ENCODE results near the gene NAT9. TPM values are rescaled to one million over a fixed set of nuclear protein-coding genes. Genes with fewer than 3 reads are reported as not detected.
A peak's percentile ranks its signal among the peaks of the same experiment; 100 is the strongest.

NAT9 gene, protein sequence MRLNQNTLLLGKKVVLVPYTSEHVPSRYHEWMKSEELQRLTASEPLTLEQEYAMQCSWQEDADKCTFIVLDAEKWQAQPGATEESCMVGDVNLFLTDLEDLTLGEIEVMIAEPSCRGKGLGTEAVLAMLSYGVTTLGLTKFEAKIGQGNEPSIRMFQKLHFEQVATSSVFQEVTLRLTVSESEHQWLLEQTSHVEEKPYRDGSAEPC
- total RNA-seq = 21.1 TPM
- long read RNA-seq, transcript NAT9-210 (7 exons, 1,860 nt) = major isoform, 24 of 73 reads
- long read RNA-seq, transcript NAT9-201 (7 exons, 1,875 nt) = minor isoform, 10 of 73 reads
- long read RNA-seq, partial matches to known transcripts = 0 of 73 reads
- long read RNA-seq, other reads (novel, unspliced or antisense) = 35 of 73 reads

DNA sequence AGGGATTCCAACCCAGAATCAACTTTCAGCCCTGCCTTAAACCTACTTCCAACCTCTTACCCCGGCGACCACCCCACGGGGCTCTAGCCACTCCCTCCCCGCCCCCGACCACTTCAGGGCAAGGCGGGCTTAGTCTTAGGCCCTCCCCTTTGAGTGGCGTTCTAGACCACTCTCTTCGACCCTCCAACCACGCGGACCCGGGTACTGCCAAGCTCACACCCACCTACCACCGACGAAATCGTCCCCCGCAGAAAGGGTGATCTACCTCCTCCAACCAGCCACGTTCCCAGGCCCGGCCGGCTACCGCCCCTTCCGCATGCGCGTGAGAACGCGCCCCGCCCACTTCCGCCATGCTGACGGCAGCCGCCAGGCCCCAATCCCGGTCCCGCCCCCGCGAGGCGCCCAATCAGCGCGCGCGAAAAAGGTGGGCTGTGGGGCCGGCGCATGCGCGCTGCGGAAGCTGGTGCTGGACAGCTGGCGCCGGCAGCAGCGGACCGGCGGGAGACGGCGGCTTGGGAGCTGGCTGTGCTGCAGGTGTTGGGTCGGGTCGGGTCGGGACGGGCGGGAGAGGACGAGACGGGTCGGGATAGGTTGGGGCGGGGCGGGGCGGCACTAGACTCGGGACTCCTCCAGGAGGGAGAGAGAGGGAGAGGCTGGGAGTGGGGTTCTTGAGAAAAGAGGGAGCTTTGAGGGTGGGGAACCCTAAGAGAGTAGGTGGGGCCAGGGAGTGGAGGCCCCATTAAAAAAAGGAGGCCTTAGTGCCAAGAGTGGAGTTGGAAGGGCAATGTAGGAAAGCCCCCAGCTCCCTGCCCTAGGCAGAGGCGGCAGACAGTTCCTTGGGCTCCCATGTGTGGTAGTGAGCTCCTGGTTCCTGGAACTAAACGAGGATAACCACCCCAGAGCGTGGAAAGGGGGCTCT lies at the start of gene NAT9:
Gene NAT9 (minus strand): TSS at position 302 of the 919 bp plus-strand sequence. CDS start 647 bp downstream, outside the sequence.
- intact Hi-C loops (cut with micrococcal nuclease) = no loop called here
- DNase-seq (peak; percentile 99), ATAC-seq (peak; percentile 98)

DNA sequence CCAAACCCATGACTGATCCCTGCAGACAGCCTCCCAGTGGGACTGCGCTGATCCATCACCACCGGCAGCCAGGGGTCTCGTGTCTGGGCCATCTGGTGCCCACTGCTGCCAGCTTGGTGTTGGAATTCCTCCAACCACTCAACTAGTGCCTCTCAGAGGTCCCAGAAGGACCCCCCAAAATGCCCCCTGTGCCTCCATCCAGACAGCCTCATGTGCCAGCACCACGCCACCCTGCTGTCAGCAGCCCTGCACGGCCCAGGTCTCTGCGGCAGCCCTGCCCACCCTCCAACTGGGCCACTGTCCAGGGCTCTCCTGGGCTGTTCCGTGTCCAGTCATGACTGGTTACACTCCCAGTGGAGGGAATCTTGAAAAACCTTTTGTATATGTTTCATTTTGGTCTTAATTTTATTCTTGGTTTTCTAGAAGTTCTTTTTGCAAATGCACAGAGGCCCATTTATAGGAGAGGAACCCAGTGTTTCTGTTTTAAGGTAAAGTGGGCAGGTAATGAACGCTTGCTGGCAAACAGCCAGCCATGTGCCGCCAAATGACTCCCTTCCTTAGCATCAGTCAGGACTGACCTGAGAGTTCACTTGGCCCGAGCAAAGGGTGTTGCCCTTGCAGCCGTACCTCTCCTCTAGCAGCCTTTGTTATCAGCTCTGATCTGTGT lies 48.9 kb upstream of the NAT9 start:
- intact Hi-C loops (cut with micrococcal nuclease) = no loop called here
- no peak for ATAC-seq
- no peak for DNase-seq

DNA sequence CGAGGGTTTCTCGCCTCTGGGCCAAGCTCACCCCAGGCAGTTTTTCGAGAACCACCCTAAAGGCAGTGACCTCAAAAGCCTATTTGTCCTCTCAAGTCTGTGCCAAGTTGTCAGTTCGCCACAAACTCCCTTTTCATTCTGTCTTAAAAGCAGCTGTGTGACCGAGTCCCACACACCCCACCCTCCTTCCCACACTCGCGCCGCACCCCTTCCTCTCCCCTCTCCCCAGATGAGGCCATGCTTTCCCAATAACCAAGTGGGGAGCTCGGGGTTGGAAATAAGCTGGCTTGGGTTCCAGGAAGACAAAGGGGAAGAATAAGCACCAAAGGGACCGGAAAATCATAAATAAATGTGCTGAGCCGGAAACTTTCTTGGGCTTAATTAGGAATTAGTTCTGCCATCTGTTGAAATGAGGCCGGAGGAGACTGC lies 46.8 kb upstream of the NAT9 start:
- peak; percentile 83 for ATAC-seq
- DNase-seq = peak; percentile 64
- intact Hi-C loops (cut with micrococcal nuclease) = no loop called here

DNA sequence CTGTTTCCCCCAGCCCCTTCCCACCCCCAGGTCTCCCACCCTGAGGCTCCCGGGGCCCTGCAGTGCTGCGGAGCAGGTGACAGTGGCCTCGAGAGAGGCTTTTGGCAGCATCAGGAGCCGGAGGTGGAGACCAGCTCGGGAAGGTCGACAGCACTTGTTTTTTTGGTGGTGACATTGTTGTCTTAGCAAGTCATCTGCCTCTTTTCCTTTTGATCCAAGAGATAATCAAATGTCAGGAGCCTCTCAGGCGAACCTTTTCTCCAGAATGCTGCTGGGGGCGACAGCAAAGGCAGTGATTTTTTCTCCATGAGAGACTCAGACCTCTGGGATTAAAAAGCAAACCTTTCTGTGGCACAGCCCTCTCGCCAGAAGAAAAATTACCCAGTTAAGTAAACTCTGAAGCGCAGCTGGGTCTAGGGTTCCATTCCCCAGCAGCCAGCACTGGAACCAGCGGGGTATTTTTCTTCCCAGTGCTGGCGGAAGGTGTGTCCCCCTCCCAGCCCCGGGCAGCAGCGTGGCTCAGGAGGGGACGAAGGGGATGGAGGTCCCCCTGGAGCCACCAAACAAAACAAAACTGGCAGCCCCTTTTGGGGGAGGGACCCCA lies 46.3 kb upstream of the NAT9 start:
- intact Hi-C loops (cut with micrococcal nuclease) = no loop called here
- ATAC-seq = peak; percentile 57
- no peak for DNase-seq

DNA sequence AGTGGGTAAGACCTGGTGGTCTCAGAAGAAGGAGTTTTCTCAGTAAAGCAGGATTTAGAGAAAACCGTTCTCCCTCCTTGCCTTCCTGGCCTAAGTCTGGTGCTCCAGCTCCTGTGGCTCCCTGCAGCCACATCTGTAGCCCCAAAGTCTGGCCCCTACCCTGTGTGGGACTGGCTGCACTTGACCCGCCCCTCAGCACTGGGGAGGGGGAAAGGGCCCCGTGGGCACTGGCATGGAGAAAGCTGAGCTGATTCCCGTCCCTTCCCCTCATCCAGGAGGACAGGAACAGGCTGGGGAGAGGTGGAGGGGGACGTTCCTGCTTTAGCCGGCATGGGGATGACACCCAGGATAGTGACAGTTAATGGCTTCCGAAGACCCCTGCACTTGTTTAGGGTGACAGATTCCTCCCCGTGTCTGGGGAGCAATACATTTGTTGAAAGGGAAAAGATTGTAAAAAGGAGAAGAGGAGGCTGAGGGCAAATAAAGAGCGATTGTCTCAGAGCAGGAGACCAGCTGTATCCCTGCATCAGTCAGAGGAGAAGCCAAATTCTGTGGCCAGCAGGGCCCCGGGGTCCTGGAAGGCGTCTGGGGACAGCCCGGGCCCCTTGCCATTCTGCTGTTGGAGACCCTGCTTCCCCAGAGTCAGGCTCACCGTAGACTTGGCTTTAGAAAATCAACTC lies 45.6 kb upstream of the NAT9 start:
- intact Hi-C loops (cut with micrococcal nuclease) = no loop called here
- peak; percentile 62 for ATAC-seq

DNA sequence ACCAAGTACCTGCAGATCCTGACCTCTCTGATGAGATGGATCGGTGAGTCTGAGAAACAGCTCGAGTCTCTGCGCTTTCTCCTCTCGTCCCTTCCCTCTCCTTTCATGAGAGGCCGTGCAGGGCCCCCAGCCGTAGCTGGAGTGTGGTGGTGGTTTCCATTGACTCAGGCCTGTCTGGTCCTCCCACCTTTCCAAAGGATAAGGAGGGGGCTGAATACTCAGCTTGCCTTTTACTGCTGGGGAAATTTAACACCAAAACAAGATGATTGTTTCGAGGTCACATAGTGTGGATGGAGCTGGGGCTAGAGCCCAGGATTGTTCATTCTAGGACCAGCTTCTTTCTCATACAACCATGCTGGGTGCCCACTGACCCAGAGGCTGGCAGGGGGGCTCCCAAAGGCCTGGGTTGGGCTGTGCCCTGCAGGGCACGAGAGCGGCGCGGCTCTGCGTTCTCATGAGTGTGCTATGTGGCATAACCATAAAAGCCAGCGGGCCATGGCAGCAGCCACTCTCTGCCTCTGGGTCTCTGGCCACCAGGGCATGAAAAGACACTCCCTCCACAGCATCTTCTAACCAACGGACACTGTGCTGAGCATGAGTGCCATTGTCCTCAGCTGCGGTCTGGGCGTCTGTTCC lies 43.8 kb upstream of the NAT9 start:
- DNase-seq (no peak), ATAC-seq (no peak)
- intact Hi-C loops (cut with micrococcal nuclease) = no loop called here

More for the DNA sequence above, 45.6 kb upstream of the NAT9 start:
- DNase-seq = no peak

DNA sequence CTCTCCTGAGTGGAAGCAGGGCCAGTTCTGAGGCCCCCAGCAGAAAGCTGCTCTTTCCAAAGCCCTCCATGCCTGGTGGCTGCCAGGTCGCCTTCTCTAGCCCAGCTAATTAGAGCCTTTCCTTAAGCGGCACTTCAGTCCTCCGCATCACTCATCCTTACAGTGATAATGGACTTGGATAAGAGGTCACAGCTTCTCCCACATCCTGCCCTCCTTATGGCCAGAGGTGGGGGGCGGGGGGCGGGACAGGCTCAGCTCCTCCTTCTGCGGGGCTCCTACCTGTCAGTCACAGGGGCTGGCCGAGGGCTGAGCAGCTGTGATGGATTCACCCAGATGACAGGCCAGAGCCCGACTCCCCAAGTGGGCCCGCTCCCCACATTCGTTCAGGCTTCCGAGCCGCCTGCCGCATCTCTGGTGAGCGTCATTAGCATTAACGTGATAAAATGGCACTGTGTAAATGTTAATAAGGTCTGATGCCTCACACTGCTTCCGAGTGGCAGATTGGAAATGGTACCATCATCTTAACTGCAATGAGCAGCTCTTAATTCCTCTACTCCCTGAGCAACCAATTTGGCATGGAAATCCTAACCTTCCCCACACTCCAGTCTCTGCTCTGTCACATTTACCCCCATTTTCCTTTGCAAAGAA lies 42.3 kb upstream of the NAT9 start:
- intact Hi-C loops (cut with micrococcal nuclease) = no loop called here
- ATAC-seq (no peak), DNase-seq (no peak)

DNA sequence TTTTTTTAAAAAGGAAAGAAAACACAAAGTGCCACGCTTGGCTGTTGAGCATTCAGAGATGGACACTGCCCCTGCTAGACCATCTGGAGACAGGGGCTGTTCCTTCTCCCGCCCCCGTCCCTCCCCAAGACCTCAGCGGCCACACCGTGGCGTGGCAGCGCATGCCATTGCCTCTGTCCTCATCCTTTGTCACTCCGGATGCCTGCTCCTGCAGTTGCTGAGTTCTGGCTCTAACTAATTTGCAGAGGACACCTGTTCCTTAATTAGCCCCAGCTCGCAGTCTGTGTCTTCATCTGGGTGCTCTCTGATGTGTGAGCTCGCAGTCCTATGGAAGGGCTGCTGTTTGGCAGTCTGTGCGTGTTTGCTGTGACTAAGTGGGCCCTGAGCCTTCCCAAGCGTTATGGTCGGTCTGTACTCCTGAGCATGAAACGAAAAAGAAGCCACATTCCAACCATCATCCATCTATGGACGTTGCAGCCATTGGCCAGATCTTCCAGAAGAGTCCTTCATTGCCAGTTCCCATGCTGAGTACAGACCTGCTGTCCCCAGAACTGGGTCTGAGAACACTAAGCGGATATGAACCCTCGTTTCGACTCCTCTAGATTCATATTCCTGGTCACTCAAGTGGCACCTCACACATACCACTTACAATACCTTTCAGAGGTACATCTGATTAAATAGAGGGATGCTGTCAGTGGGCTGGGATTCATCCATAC lies 40.9 kb upstream of the NAT9 start:
- no peak for ATAC-seq
- intact Hi-C loops (cut with micrococcal nuclease) = no loop called here
- no peak for DNase-seq

DNA sequence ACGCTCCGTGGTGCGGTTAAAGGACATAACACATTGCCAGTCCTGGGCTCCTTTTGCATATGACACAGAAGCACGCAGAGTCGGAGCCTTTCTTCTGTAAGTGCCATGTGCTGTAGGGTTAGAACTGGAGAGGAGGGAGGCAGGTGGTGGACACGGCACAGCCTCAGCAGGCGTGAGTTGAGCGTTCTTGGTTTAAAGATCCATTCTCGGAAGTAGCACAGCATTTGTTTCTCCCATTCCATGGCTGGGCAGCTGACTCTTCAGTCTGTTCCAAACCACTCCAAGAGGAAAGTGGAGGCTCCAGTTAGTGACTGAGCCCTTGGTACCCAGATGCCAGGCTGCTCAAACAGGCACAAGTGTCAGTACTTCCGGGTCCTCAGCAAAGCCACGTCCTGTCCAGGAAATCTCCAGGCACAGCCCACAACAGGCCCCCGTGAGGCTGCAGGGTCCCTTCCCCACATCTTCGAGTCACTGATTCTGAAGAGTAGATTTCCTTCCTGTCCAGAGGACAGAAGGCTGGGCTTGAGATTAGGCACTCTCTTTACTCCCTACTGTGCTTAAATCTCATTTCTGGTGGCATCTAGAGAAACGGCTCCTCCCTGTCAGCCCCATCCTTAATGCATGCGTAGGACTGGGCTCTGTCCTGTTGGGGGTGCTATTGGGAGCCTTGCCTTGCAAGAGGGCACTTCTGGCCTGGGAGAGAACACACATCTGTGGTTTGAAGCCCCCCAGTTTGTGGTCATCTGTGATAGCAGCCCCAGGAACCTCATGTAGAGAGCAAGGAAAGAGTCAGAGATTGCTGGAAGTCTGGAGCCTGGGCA lies 39.6 kb upstream of the NAT9 start:
- intact Hi-C loops (cut with micrococcal nuclease) = no loop called here
- DNase-seq = no peak
- ATAC-seq = no peak

DNA sequence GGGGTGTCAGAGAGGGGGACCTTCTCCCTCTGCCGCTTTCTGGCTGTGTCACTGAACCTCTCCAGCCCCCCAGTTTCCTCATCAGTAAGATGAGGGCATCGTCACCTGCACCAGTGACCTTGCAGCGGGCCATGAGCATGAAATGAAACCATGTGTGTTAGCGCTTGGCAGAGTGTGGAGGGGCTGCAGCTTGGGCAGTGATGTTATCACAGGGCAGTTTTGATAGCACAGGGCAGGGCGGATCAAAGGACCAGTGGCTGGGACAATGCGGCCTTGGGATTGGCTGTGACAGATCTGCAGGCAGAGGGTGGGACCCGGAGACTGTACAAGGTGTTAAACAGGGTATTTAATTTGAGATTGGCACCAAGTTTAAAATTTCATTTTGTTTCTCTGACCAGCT lies 38.9 kb upstream of the NAT9 start:
- intact Hi-C loops (cut with micrococcal nuclease) = no loop called here
- ATAC-seq = no peak
- DNase-seq = no peak

DNA sequence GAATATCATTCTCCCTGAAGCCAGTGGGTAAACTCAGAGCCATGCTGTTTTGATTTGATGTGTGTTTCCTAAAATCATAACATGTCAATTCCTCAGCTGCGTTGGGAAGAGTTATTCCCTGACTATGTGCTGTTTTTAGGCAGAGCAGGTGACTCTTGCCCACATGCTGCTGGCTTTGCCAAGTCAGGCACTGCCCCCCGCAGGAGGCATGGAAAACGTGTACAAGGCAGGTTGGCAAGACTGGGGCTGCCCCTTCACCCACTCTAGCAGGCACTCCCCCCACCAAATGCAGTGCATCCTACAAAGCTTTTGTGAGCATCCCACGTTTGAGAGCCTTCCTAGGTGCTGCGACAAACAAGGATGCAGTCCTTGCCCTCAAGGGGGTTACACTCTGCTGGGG lies 38.3 kb upstream of the NAT9 start:
- no peak for ATAC-seq
- intact Hi-C loops (cut with micrococcal nuclease) = no loop called here
- DNase-seq = no peak

DNA sequence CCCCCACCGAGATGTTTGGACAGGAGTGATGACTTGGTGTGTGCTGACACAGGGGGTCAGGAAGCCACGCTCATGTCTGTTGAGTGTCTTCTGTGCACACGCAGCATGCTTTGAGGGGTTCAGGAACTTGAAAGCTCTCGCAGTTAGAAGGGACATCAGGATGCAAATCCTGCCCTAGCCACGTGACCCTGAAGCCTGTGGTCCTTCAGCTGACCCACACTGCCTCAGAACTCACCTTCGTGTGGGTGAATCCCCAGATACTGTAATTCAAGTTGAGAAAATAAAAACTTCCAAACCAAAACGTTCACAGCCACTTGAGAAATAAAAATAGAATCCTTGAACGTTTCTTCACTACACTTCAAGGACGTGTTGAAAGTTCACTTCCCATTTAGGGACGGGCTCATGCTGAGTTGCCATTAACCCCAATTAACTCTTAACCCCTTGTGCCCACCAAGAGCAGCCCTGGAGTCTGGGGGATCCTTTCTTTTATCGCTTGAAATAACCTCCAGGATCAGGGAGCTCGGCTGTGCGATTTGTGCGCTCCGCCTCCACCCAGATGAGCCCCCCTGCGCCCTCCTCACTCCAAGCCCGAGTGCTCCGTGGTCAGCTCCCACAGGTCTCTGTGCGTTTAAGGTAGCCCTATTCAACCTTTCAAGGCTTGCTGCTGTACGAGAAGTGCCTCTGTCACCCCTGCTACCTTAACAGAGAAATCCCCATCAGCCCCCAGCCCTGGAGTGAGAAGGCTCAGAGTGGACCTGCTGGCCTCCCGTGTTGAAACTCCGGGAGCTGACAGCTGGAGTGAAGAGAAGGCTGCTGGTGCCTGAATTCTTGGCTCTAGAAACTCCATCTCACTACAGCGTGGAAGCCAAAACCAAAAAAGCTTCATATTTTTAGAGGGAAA lies 36.2 kb upstream of the NAT9 start:
- peak; percentile 58 for DNase-seq
- intact Hi-C loops (cut with micrococcal nuclease) = no loop called here
- peak; percentile 87 for ATAC-seq

DNA sequence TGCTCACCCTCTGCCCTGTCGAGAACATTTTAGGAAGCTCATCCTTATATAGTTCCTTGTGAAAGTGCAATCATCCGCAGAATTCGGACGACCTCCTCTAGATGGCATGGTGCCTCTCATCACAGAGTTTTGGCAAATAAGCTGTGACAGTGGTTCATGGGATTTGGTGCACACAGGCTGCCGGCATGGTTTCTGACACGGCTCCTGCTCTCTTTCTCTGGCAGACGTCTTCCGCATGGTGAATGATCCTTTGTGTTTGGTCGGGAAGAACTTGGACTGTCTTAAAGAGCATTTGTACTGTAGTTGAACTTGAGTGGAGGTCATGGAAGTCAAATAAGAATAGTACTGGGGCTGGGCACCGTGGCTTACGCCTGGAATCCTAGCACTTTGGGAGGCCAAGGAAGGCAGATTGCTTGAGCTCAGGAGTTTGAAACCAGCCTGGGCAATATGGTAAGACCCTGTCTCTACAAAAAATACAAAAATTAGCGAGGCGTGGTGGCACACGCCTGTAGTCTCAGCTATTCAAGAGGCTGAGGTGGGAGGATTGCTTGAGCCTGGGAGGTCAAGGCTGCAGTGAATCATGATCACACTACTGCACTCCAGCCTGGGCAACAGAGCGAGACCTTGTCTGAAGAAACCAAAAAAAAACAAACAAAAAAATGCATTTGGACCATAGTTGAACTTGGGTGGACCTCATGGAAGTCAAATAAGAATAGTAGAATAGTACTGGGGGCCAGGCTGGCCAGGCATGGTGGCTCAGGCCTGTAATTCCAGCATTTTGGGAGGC lies 34.7 kb upstream of the NAT9 start:
- ATAC-seq (no peak), DNase-seq (no peak)
- intact Hi-C loops (cut with micrococcal nuclease) = no loop called here

DNA sequence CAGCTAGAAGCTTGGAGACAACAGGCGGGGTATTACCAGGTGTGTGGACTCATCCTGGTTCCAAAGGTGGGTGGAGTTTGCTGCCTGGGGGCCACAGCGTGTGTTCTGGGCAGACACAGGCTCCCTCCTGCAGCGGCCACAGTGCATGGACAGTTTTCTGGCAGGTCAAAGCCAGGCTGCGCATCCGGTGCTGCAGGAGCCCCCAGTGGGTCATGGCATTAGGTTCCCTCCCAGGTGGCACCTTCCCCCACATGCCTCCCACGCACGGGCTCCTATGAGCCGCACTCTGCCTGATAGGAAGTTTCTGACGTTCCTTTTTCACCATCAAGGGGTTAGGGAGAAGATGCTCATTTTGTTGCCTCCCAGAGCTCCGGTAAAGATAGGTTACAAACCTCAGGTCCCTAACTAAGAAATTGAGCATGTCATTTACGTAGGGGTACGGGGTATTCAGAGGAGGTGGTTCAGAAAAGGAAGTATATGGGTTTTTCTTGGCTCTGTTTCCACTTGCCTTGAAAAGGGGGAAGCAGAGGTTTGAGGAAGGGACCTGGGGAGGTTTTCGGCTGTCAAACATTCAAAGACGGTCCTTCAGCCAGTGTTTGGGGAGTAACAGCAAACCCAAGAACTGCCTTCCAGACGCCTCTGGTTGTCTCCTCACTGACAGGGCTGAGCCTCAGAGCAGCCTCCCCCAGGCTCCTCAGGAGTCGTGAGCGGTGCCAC lies 32.7 kb upstream of the NAT9 start:
- DNase-seq (no peak), ATAC-seq (no peak)
- intact Hi-C loops (cut with micrococcal nuclease) = no loop called here

Measured in left ventricle myocardium superior (tissue), 1 donor.